ENCODE data around the gene MAMLD1.

MAMLD1 gene

DNA sequence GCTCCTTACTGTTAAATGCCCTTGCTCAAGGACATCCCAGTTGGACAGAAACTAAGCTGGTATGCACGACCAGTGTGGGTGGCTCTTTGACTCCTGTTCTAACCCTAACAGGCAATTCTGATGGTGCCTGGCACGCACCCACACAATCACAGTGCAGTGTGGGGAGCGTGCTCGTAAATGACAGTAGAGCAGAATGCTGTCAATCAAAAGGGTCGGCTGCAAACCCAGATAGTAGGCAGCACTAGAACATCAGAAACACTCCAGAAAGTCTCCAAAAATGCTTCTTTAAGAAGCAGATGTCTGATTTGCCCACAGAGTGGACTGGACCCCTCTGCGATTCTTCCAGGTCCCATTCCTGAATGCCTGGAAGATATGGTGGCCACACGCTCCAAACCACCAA, 167.7 kb downstream of the MAMLD1 start:
- no peak overlapping the region for H3K27ac Mint-ChIP-seq
- ATAC-seq (no peak), DNase-seq (ENCODE audit: low spot score in 2 of 2) (no peak)
- no peak overlapping the region for H3K4me3 Mint-ChIP-seq
- H3K9me3 Mint-ChIP-seq: peaks cover 10% of the 10 kb centered on the region
- no peaks in the 10 kb centered on the region for H3K36me3 Mint-ChIP-seq
- no peaks in the 10 kb centered on the region for H3K4me1 Mint-ChIP-seq

GRCh38 chrX:150531467-150531866, 168.3 kb downstream of the MAMLD1 start:
- Mint-ChIP-seq H3K4me3 (no peak overlapping the region), H3K36me3 (no peaks in the 10 kb centered on the region), H3K27ac (no peak overlapping the region), H3K9me3 (peaks cover 10% of the 10 kb centered on the region), H3K4me1 (no peaks in the 10 kb centered on the region)
- DNase-seq (ENCODE audit: low spot score in 2 of 2) (no peak), ATAC-seq (no peak)

DNA sequence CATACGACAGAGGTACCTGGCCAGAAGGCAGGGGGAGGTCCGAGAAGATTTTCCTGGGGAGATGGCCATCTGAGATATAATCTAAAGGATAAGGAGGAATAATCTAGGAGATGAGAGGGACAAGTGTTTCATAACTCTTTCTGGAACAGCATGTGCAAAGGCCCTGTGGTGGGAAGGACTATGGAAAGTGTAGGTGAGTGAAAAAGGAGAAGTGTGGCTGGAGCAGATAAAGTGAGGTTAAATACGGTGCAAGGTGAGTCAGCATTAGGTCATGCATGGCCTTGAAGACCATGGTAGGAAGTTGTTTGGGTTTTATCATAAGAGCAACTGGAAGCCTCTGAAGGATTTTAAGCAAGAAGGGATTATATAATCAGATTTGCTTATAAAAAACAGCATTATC, 170.7 kb downstream of the MAMLD1 start:
- ATAC-seq: no peak
- no peak for DNase-seq (ENCODE audit: low spot score in 2 of 2)
- Mint-ChIP-seq H3K4me1 (no peaks in the 10 kb centered on the region), H3K27ac (no peak overlapping the region), H3K9me3 (peaks cover 10% of the 10 kb centered on the region), H3K4me3 (no peak overlapping the region), H3K36me3 (no peaks in the 10 kb centered on the region)

DNA sequence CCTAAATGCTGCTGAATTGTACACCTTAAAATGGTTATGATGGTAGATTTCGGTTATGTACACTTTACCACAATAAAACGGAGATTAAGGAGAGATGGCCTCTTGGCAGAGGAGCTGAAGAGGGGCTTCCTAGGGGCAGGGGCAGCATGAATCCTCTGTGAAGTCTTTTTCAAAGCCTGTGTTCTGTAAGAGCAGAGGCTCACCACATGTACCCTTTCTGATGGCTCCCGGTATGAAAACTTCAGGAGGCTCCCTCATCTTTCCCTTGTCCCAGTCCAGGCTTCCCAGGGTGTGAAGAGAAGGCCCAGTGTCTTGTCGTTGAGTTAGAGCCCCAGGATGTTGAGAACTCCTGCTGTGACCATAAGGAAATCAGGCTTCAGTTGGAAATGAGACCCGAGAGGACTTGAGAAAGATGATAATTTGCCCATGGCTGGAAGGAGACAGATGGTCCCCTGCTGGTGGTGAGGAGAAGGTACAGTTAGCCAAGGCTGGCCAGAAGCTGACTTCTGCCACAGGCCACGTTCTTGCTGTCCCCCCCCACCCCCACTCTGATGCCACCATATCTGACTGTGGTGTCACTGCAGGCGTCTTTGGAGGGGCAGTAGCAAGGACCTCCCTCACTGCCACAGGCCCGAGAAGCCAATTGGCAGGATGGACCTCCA, 173.5 kb downstream of the MAMLD1 start:
- Mint-ChIP-seq H3K36me3 (no peaks in the 10 kb centered on the region), H3K4me3 (no peak overlapping the region), H3K27ac (no peak overlapping the region)

DNA sequence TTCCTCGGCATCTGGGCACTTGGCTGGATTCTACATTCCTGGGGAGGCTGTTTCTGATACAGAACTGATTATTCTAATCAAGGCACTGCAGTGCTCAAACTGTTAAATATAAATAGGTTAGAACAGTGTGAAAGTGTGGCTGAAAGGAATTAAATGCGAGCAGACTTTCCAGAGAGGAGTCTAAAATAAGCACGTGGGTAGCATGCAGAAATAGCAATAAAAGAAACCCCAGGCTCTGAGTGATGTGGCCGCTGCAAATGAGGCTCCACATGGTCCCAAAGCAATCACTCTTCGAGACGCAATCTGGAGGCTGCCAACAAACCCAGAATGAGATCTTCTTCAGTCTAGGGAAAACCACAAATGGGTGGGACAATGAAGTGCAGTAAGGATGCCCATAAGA, 174.7 kb downstream of the MAMLD1 start:
- H3K9me3 Mint-ChIP-seq: peaks cover 10% of the 10 kb centered on the region
- H3K36me3 Mint-ChIP-seq: no peaks in the 10 kb centered on the region
- no peak overlapping the region for H3K4me3 Mint-ChIP-seq
- H3K27ac Mint-ChIP-seq: no peak overlapping the region
- ATAC-seq: no peak
- no peaks in the 10 kb centered on the region for H3K4me1 Mint-ChIP-seq
- no peak for DNase-seq (ENCODE audit: low spot score in 2 of 2)

More for the DNA sequence above, 173.5 kb downstream of the MAMLD1 start:
- DNase-seq (ENCODE audit: low spot score in 2 of 2) (no peak), ATAC-seq (no peak)
- Mint-ChIP-seq H3K4me1 (no peaks in the 10 kb centered on the region), H3K9me3 (peaks cover 10% of the 10 kb centered on the region)

DNA sequence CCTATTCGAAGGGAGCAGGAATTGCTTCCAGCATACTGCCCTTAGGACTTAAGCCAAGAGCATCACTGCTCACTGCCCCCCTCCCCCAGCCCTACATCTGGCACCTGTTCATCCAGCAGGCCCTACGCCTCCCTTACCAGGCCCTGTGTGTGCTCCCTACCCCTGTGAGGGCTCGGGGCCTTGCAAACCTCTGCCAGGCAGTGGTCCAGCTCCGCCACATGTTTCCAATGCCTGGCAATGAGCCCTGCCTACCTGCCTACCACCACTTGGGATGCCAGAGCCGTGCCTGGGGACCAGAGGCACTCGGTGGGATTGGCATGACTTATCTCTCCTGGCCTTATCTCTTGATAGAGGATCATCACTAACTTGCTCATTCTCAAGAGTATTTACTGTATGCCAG, 177.8 kb downstream of the MAMLD1 start:
- DNase-seq (ENCODE audit: low spot score in 2 of 2): no peak
- no peak for ATAC-seq
- H3K4me1 Mint-ChIP-seq: peaks cover 5% of the 10 kb centered on the region
- no peaks in the 10 kb centered on the region for H3K9me3 Mint-ChIP-seq
- H3K36me3 Mint-ChIP-seq: no peaks in the 10 kb centered on the region
- H3K27ac Mint-ChIP-seq: no peak overlapping the region
- H3K4me3 Mint-ChIP-seq: no peak overlapping the region

GRCh38 chrX:150542846-150543229, 179.7 kb downstream of the MAMLD1 start:
- Mint-ChIP-seq H3K36me3 (no peaks in the 10 kb centered on the region), H3K27ac (peak overlapping the region; percentile 35)

DNA sequence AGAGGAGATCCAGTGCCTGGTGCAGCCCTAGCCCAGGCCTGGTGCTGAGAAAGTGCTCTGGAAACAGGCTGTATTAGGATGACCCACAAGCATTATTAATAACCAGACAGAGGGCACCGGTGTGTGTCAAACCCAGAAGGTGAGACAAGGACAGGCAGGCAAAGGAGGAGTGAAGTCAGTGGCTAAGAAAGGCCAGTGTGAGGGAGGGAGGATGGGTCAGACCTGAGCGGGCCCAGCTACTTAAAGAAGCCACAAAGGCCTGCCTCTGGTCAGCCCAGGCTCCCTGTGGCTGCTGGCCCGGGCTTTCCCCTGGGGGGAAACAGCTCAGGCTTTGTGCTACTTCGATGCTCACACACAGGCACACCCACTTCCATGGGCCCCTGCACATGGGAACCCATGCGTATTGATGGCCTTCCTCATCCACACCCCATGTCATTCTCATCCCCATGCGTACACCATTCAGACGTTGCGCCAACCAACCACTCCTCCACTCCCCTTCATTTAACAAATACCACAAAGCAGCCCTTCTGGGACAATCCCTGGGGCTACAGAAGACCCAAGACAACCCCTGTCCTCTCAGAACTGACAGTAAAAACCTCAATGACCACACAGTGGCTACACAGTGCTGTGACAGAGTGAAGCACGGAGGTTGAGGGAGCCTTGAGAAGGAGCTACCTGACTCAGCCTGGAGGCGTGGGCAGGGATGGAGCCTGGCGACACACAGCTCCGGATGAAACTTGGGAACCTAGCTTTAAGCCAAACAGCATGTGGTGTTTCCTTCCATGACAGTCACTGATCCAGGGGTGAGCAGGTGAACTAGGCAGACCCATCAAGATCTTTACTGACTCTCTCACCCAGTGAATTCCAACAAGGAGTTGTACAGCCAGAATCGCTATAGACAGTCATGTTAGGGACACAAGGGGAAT, 180.4 kb downstream of the MAMLD1 start:
- peak overlapping the region; percentile 35 for H3K27ac Mint-ChIP-seq
- no peaks in the 10 kb centered on the region for H3K36me3 Mint-ChIP-seq

More at GRCh38 chrX:150542846-150543229, 179.7 kb downstream of the MAMLD1 start:
- ATAC-seq: peak; percentile 9
- DNase-seq (ENCODE audit: low spot score in 2 of 2): no peak
- Mint-ChIP-seq H3K4me1 (peaks cover 18% of the 10 kb centered on the region), H3K4me3 (no peak overlapping the region), H3K9me3 (no peaks in the 10 kb centered on the region)

DNA sequence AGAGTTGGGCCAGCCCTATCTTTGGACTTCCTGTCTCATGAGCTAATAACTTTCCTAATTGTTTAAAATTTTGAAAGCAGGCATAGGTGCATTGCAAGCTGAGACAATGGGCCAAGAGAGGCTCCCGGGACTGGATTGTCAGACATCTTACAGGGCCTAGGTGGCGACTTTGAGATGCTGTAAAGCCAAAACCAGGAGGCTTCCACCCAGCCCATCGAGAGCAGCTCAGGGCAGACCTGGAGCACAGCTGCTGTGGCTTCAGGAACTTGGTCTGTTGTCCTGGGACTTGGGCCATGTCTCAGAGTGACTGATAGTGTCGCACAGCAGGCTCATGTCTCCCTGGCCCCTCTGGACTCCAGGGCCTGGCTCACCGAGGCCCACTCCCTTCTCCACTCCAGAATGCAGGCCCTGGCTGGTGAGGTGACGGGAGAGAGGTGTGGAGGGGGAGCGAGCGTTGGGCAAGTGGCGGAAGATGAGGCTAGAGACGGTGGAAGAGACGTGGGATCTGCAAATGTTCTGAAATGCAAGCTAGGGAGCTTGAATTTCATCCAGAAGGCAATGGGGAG, 181.2 kb downstream of the MAMLD1 start:
- Mint-ChIP-seq H3K4me1 (peaks cover 29% of the 10 kb centered on the region), H3K4me3 (no peak overlapping the region), H3K27ac (no peak overlapping the region), H3K9me3 (no peaks in the 10 kb centered on the region), H3K36me3 (no peaks in the 10 kb centered on the region)
- DNase-seq (ENCODE audit: low spot score in 2 of 2) (no peak), ATAC-seq (no peak)

More for the DNA sequence above, 180.4 kb downstream of the MAMLD1 start:
- H3K9me3 Mint-ChIP-seq: no peaks in the 10 kb centered on the region
- no peak overlapping the region for H3K4me3 Mint-ChIP-seq
- ATAC-seq (peak; percentile 56), DNase-seq (ENCODE audit: low spot score in 2 of 2) (no peak)
- peaks cover 23% of the 10 kb centered on the region for H3K4me1 Mint-ChIP-seq

DNA sequence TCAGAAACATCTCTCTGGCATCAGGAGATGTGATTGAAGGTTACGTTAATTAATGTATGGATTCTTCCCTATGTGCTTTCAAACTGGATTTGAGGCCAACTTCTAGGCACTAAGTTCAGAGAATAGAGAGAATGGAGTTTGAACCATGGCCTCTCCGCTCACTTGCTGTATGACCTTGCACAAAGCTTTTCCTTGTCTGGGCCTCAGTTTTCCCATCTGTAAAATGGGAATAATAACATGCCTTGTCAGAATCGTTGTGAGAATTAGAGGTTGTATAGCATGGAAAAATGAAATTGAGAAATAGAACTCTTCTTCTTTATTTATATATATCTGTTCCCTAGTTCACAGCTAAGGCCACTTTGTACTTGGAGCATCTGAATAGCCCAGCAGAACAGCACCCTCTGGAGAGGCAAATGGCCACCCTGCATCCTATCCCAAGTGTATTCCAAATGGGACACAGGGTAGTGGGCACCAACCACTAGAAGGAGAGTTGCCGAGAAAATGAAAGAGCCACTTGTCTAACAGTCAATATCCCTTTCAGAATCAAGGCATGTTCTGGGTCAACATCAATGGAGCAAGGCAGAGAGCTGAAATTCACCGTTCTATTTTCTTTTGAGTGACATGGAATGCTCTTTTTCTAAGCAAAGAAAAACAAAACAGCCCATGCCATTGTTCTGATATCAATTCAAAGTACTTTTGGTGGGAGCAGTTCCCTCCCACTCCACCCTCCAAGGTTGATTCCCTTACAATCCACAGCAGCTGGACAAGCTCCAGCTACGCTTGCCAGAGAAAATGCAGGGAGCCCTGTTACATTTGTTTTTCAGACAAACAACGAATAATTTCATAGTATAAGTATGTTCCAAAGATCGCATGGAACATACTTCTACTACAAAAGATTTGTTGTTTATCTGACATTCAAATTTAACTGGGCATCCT, 182.0 kb downstream of the MAMLD1 start:
- Mint-ChIP-seq H3K4me1 (peaks cover 29% of the 10 kb centered on the region), H3K27ac (no peak overlapping the region), H3K4me3 (no peak overlapping the region), H3K9me3 (no peaks in the 10 kb centered on the region), H3K36me3 (no peaks in the 10 kb centered on the region)
- ATAC-seq: no peak
- DNase-seq (ENCODE audit: low spot score in 2 of 2): no peak

DNA sequence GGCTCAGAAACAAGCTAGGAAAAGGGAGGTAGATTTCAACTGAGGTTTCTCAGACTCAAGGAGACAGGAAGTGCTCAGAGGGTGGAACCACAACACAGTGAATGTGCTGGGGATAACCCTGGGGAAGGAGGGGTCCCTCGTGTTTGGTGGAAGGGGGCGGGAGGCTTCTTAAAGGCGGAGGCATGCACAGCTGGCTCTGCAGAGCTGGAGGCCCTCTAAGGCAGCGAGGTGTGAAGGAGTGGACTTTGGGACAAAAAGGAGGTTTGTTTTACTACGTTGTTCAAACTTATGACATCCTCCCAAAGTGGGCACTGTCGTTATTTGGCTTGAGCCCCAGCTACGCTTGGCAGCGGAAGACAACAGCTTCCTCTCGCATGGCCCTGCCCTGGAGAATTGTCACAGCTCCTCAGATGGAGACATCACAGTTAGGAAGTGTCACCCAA, 183.6 kb downstream of the MAMLD1 start:
- Mint-ChIP-seq H3K36me3 (no peaks in the 10 kb centered on the region), H3K27ac (peak overlapping the region; percentile 79), H3K4me3 (peak overlapping the region; percentile 57), H3K4me1 (peaks cover 29% of the 10 kb centered on the region), H3K9me3 (no peaks in the 10 kb centered on the region)
- DNase-seq (ENCODE audit: low spot score in 2 of 2) (no peak), ATAC-seq (no peak)

DNA sequence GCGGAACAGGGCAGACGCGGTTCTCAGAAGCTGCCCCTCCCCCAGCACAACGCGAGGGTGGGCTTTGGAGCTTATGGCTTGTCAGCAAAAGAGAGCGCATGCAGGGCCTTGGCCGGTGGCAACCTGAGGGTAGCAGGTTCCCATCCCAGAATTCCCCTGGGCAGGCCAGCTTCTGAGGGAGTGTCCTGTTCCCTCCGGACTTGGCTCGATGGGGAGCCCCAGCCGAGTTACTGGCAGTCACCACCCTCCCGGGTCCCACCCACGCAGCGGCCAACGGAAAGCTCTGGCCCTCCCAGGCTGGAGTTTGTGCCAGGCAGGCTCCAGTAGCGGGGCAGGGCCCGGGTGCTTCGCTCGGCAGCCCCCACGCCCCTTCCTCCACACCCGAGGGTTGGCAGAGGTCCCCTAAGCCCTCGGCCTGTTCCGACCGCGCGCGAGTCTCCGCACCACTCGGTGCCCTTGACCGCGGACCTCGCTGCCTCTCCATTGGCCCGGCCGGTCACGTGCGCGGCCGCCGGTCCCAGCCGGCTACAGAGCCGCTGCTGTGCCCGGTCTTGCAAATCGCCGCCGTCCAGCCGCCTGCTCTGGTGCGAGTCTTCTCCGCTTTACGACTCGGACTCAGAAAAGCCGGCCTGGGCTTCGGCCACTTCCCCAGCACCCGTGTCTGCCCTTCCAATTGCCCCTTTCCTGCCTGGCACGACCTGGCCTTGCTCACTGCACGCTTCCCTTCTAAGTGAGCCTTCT, 184.4 kb downstream of the MAMLD1 start:
- Mint-ChIP-seq H3K27ac (no peak overlapping the region), H3K4me3 (peak overlapping the region; percentile 57)

DNA sequence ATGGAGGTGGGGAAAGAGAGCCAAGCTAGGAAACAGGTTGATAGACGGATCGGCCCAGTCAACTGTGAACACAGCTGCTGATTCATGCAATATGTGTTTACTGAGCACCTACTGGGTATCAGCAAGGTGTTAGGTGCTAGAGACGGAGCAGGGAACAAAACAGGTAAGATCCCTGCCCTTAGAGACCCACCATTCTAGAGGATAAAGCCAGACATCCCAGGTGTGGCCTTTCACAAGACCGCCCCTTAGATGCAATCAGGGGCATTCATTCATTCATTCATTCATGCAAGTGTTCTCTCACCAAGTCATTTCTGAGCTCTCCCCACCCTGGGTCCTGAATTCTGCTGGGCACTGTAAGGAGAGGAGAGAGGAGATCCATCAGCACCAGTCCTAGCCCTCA, 185.1 kb downstream of the MAMLD1 start:
- Mint-ChIP-seq H3K36me3 (no peaks in the 10 kb centered on the region), H3K27ac (no peak overlapping the region), H3K4me3 (peak overlapping the region; percentile 57), H3K9me3 (no peaks in the 10 kb centered on the region), H3K4me1 (peaks cover 29% of the 10 kb centered on the region)
- DNase-seq (ENCODE audit: low spot score in 2 of 2) (no peak), ATAC-seq (no peak)

More for the DNA sequence above, 184.4 kb downstream of the MAMLD1 start:
- DNase-seq (ENCODE audit: low spot score in 2 of 2): peak in 1 of 2 donors; percentile 3
- Mint-ChIP-seq H3K9me3 (no peaks in the 10 kb centered on the region), H3K4me1 (peaks cover 29% of the 10 kb centered on the region), H3K36me3 (no peaks in the 10 kb centered on the region)
- no peak for ATAC-seq

GRCh38 chrX:150548684-150549083, 185.6 kb downstream of the MAMLD1 start:
- ATAC-seq: peak; percentile 88
- Mint-ChIP-seq H3K27ac (no peak overlapping the region), H3K4me3 (peak overlapping the region; percentile 57), H3K9me3 (no peaks in the 10 kb centered on the region), H3K36me3 (no peaks in the 10 kb centered on the region), H3K4me1 (peaks cover 25% of the 10 kb centered on the region)
- no peak for DNase-seq (ENCODE audit: low spot score in 2 of 2)

All from stimulated activated effector memory CD8-positive, alpha-beta T cell treated with anti-CD3 and anti-CD28 coated beads, Interleukin-12 subunit alpha, Interleukin-12 subunit beta, amount 100 ng/mL, for 72 hours (primary cell).